Measurements from ENCODE around the gene TCF23.

The TCF23 gene

GRCh38 chr2:27136751-27137150 is 12.1 kb upstream of the TCF23 start:
- TF ChIP-seq FOXM1 (IDR thresholded peaks at IDR 0.05; ENCODE audit: borderline replicate concordance, low read depth) (no peak), USF1 (IDR thresholded peaks at IDR 0.05) (no peak), EP300 (IDR thresholded peaks at IDR 0.05; ENCODE audit: borderline replicate concordance) (no peak), MAX (IDR thresholded peaks at IDR 0.05) (no peak), CREB1 (IDR thresholded peaks at IDR 0.05; ENCODE audit: low read depth) (no peak), CEBPB (IDR thresholded peaks at IDR 0.05) (no peak), EGR1 (IDR thresholded peaks at IDR 0.05) (no peak), YY1 (IDR thresholded peaks at IDR 0.05; ENCODE audit: low read depth) (no peak), RAD21 (IDR thresholded peaks at IDR 0.05; ENCODE audit: low read depth) (no peak), TAF1 (IDR thresholded peaks at IDR 0.05; ENCODE audit: low read depth) (no peak), TEAD4 (IDR thresholded peaks at IDR 0.05) (no peak), ZBTB7A (IDR thresholded peaks at IDR 0.05; ENCODE audit: low read depth) (no peak), NFIC (IDR thresholded peaks at IDR 0.05) (no peak), TCF12 (IDR thresholded peaks at IDR 0.05; ENCODE audit: low read depth) (no peak)
- TF ChIP-seq, protein P1, sequence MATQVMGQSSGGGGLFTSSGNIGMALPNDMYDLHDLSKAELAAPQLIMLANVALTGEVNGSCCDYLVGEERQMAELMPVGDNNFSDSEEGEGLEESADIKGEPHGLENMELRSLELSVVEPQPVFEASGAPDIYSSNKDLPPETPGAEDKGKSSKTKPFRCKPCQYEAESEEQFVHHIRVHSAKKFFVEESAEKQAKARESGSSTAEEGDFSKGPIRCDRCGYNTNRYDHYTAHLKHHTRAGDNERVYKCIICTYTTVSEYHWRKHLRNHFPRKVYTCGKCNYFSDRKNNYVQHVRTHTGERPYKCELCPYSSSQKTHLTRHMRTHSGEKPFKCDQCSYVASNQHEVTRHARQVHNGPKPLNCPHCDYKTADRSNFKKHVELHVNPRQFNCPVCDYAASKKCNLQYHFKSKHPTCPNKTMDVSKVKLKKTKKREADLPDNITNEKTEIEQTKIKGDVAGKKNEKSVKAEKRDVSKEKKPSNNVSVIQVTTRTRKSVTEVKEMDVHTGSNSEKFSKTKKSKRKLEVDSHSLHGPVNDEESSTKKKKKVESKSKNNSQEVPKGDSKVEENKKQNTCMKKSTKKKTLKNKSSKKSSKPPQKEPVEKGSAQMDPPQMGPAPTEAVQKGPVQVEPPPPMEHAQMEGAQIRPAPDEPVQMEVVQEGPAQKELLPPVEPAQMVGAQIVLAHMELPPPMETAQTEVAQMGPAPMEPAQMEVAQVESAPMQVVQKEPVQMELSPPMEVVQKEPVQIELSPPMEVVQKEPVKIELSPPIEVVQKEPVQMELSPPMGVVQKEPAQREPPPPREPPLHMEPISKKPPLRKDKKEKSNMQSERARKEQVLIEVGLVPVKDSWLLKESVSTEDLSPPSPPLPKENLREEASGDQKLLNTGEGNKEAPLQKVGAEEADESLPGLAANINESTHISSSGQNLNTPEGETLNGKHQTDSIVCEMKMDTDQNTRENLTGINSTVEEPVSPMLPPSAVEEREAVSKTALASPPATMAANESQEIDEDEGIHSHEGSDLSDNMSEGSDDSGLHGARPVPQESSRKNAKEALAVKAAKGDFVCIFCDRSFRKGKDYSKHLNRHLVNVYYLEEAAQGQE (IDR thresholded peaks at IDR 0.05; ENCODE audit: low read depth), result no peak

GRCh38 chr2:27137322-27137935 is 11.4 kb upstream of the TCF23 start:
- TF ChIP-seq EP300 (IDR thresholded peaks at IDR 0.05; ENCODE audit: borderline replicate concordance), result no peak
- TF ChIP-seq TAF1 (IDR thresholded peaks at IDR 0.05; ENCODE audit: low read depth), result no peak
- TF ChIP-seq, protein P1 (IDR thresholded peaks at IDR 0.05; ENCODE audit: low read depth), result no peak
- TF ChIP-seq EGR1 (IDR thresholded peaks at IDR 0.05), result no peak
- TF ChIP-seq MAX (IDR thresholded peaks at IDR 0.05), result no peak
- no peak for TF ChIP-seq YY1 (IDR thresholded peaks at IDR 0.05; ENCODE audit: low read depth)
- TF ChIP-seq NFIC (IDR thresholded peaks at IDR 0.05), result no peak
- TF ChIP-seq CREB1 (IDR thresholded peaks at IDR 0.05; ENCODE audit: low read depth), result no peak

- TF ChIP-seq CREB1 (IDR thresholded peaks at IDR 0.05; ENCODE audit: low read depth) (no peak), USF1 (IDR thresholded peaks at IDR 0.05) (no peak), RAD21 (IDR thresholded peaks at IDR 0.05; ENCODE audit: low read depth) (no peak), YY1 (IDR thresholded peaks at IDR 0.05; ENCODE audit: low read depth) (no peak), CEBPB (IDR thresholded peaks at IDR 0.05) (no peak), TAF1 (IDR thresholded peaks at IDR 0.05; ENCODE audit: low read depth) (no peak), EGR1 (IDR thresholded peaks at IDR 0.05) (no peak), ZBTB7A (IDR thresholded peaks at IDR 0.05; ENCODE audit: low read depth) (no peak), TCF12 (IDR thresholded peaks at IDR 0.05; ENCODE audit: low read depth) (no peak), MAX (IDR thresholded peaks at IDR 0.05) (no peak), FOXM1 (IDR thresholded peaks at IDR 0.05; ENCODE audit: borderline replicate concordance, low read depth) (no peak), NFIC (IDR thresholded peaks at IDR 0.05) (no peak), TEAD4 (IDR thresholded peaks at IDR 0.05) (no peak), EP300 (IDR thresholded peaks at IDR 0.05; ENCODE audit: borderline replicate concordance) (no peak)
- TF ChIP-seq, protein P1 (IDR thresholded peaks at IDR 0.05; ENCODE audit: low read depth), result no peak
These were observed 10.7 kb upstream of the TCF23 start for GRCh38 chr2:27138111-27138510.

DNA sequence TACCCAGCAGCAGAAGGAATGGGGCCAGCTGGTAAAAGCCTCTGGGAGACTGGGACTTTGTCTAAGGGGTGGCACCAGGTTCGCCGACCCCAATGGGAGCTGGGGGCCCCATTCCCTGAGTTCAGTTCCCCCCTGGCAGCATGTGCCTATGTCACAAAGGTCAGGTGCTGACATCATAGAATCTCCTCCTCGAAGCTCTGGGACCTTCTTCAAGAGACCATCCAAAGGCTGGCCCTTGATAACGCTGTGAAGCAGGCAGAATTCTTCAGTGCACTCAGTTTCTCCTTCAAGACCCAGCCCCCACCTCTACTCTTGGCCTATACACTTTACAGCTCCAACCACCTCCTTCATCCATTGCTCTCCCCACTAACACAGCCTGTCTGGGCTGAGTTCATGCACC is 9.5 kb upstream of the TCF23 start, which contains the start of gene PRR30:
Gene PRR30 (minus strand): TSS at position 101 of the 400 bp plus-strand sequence. CDS start 1,081 bp downstream, outside the sequence.
- TF ChIP-seq TEAD4 (IDR thresholded peaks at IDR 0.05) (no peak), EP300 (IDR thresholded peaks at IDR 0.05; ENCODE audit: borderline replicate concordance) (no peak), USF1 (IDR thresholded peaks at IDR 0.05) (no peak), RAD21 (IDR thresholded peaks at IDR 0.05; ENCODE audit: low read depth) (no peak), TAF1 (IDR thresholded peaks at IDR 0.05; ENCODE audit: low read depth) (no peak), TCF12 (IDR thresholded peaks at IDR 0.05; ENCODE audit: low read depth) (no peak), FOXM1 (IDR thresholded peaks at IDR 0.05; ENCODE audit: borderline replicate concordance, low read depth) (no peak), CREB1 (IDR thresholded peaks at IDR 0.05; ENCODE audit: low read depth) (no peak), YY1 (IDR thresholded peaks at IDR 0.05; ENCODE audit: low read depth) (no peak), ZBTB7A (IDR thresholded peaks at IDR 0.05; ENCODE audit: low read depth) (no peak), MAX (IDR thresholded peaks at IDR 0.05) (no peak)
- TF ChIP-seq, protein P1 (IDR thresholded peaks at IDR 0.05; ENCODE audit: low read depth), result no peak

Measured in Ishikawa (cell line).